HG02763 (cell line): ENCODE results near the gene SECISBP2L.
"Not testable (repeated sequence)": the region's sequence is repeated elsewhere in the genome, so short reads cannot be mapped to it uniquely, and the experiment has no call there.

Experiments used
- ATAC-seq: cut with Tn5 transposase; IDR thresholded peaks from one replicate; pipeline ENCODE4 v1.9.1; 2021; ENCODE audit warnings: mild to moderate bottlenecking, moderate library complexity; ENCODE audit not compliant: unreplicated experiment

SECISBP2L gene

DNA sequence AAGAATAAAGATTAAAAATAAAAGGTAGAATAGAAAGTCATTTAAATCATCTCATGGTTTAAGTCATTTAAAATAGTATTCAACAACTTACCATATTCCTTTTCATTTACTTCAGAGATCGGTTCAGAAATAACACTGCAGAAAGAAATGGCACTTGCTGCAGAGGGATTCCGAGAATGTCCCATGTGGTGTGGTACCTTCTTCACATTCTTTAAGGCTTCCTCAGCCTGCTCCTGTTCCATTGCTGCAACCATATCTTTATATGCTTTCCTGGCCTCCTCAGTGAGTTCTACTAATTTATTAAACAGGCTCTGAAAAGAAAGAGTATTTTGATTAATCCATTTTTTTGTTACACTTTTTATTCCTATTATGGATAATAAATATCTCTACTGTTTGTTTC lies 50.0 kb downstream of the SECISBP2L start:
- ATAC-seq: no peak

DNA sequence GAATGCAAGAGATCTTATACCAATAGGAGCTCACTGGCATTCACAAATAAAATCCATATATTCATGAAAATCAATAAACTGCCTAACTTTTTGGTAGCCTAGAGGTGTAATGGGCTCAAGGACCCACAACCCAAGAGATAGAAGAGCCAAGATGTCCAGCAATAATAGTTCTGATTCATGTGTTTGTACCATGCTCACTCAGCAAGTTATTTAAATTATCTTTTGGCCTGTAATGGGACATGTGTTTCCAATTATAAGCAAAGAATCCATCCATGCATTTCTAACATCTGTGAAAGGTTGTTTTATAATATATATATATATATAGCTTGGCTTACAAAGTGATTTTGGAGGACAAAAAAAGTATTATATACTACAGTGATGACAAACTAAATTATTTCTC lies 52.9 kb downstream of the SECISBP2L start:
- no peak for ATAC-seq

DNA sequence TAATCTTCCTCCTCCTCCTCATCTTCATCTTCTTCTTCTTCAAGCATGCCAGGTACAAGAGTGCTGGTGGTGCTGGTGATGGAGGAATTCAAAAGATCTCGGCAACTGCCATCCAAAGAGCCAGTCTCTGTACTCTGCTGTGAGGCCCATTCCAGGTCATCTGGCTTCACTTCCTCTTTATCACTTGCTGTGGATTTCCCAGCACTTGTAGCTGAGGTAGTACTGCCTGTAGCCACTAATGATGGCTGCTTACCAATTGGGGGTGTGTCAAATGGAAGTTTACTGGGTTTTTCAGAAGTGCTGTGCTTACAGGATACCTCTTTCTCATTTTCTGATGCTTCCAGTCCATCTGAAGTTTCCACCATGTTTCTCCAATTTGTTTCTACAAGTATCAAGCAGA lies 53.7 kb downstream of the SECISBP2L start:
- peak; percentile 78 for ATAC-seq

DNA sequence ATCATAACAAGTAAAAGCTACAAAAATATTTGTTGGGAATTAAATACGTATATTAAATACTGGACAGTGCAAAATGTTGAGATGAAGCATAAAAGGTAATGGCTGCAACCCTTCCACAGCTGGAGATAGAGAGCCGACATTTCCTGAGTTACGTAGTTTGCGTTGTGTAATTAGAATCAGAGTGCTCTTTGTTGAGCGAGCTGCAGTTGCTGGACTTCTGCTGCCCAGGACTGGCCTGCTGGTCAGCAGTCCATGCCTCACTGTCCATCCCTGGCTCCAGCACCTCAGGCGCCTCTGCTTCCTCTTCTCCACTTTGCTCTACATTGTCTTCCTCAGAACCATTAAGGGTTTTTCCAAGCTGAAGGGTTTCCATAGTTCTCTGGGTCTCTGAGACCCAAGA lies 54.1 kb downstream of the SECISBP2L start:
- ATAC-seq: no peak

DNA sequence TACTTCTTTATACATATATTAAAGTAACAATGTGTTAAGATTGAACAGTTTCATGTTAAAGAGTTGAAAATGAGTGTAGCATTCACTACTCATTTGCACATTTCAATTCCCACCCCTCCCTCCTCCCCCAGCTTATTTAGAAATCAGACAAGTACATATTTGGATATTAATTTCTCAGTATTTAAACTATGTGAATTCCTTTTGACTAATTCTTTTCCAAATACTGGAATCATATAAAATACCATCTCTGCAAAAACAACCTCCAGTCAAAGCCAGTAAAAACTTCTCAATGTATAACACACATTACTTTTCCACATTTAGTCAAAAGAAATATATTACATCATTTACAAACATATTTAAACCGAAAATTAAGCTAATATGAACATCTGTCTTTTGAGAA lies 57.1 kb downstream of the SECISBP2L start:
- no peak for ATAC-seq

- no peak for ATAC-seq
These were observed 59.1 kb downstream of the SECISBP2L start for GRCh38 chr15:48987142-48987541.

DNA sequence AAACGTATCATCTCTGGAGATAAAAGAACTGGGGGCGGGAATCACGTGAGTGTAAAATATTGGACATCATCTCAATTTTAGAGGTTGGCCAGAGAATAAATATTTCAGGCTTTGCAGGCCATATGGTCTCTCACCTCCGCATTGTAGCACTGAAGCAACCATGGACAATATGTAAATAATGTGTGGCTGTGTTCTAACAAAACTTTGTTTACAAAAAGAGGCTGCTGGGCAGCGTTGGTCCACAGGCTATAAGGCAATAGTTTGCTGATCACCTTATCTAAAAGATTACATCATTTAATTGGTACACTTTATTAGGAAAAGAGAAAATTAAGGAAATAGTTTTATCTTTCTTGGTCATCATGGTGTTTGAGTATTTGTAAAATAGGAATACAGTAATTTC lies 60.0 kb downstream of the SECISBP2L start:
- ATAC-seq: no peak

DNA sequence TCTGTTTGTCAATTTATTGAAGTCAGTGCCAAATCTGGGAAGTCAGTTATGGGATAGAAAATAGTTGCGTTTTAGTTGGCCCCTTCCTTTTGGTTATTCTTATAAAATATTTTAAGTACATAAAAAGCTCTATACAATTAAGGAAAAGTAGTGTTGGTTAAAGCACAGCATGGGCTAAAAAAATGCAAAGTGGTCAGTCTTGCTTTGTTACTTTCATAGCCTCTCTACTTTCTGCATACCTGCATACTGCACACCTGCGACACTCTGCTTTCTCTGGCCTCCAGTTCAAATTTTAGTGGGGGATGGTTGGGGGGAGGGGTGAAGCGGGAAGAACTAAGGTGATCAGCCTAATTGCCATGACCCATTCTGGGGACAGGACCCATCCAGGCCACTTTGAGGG lies 60.7 kb downstream of the SECISBP2L start:
- ATAC-seq: no peak

DNA sequence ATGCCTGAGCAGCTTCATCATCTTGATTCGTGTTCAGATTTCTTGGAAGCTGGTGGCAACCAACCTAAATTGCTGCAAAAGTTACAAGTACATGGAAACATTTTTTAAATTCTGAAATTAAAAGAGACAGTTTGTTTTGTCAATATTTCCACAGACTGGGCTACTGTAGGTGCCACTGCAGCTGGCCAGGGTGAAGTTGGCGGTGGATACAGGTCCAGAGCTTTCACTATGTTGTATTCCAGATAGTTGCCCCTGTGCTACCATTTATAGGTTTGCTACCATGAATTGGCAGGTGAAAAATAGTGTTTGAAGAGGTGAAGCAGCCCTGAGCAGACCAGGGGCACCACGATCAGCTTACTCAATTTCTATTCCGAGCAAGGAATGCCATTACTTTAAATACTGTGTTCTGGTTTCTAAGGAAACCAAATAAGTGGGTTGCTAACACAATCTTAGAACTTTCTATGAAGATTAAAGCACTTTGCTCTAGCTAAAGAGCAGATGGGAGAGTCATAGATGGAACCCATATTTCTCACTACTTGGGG lies 61.4 kb downstream of the SECISBP2L start:
- ATAC-seq: no peak

DNA sequence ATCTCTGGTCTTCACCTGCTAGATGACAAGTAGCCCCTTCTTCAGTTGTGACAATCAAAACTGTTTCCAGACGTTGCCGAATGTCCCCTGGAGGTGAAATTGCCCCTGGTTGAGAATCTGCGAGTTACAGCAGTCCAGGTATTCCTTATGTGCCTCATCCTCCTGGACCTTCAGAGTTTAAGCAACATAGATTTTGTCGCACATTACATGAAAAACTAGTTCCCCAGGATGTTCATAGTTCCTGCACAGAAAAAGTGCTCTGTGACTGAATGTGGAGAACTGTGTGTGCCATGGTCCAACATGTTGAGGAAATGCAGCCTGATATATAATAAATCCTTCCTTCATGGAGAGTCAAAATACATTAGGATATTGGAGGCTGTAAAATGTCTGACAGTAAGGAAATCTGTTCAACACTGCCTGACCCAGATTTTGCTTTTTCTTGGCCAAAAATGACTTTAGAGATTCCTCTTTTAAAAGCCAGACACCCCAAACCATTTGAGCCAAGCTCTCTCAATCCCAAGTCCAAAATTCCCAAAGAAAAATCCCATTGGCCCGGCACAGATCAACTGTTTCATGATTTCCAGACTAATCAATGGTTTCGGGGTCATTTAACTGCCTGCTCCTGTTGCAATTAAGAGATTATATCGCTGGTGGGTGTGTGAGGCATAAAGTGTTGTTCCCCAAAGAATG lies 62.1 kb downstream of the SECISBP2L start:
- ATAC-seq: no peak

DNA sequence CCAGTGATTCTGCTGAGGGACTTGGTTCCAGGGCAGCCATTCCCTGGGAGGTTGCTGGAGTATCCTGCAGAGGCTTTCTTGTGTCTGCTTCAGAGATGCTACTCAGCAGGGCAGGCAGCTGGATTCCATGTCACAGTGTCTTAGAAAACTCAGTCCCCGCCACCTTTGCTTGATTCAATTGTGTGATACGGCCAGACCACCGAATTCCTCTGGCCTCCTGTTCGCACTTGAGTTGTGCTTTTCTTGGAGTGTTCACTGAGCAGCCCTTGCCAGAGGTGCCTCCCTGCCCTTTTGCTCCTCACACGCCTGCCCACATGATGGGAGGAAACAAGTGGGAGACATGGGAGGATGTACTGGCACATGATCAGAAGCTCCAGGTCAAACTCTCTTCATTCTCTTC lies 62.9 kb downstream of the SECISBP2L start:
- ATAC-seq: no peak

DNA sequence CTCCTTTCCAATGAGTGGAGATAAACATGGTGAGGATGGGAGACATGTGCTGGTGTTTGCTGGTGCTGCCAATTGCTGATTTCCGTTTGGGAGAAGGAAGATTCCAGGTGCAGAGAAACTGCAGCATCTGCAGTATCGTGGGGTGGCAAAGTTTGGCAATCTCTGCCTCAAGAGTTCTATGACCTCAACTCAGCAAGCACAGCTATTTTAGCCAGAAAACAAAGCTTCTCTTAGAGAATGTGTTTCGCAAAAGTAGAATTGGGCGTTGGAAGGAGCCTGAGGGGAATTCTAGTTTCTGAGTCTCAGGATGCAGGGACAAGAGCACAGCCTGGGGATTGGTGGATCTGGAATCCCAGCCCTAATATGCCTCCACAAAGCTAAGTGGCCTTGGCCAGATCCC lies 64.3 kb downstream of the SECISBP2L start:
- ATAC-seq: no peak

DNA sequence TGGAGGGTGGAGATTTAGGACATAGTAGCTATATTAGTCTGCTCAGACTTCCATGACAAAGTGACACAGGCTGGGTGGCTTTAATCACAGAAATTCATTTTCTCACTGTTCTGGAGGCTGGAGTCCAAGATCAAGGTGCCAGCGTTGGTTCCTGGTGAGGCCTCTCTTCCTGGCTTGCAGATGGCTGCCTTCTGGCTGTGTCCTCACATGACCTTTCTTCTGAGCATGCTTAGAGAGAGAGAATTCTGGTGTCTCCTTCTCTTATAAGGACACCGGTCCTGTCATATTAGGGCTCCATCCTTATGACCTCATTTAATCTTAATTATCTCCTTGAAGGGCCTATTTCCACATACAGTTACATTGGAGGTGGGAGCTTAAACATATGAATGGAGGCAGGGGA lies 67.6 kb downstream of the SECISBP2L start:
- no peak for ATAC-seq

DNA sequence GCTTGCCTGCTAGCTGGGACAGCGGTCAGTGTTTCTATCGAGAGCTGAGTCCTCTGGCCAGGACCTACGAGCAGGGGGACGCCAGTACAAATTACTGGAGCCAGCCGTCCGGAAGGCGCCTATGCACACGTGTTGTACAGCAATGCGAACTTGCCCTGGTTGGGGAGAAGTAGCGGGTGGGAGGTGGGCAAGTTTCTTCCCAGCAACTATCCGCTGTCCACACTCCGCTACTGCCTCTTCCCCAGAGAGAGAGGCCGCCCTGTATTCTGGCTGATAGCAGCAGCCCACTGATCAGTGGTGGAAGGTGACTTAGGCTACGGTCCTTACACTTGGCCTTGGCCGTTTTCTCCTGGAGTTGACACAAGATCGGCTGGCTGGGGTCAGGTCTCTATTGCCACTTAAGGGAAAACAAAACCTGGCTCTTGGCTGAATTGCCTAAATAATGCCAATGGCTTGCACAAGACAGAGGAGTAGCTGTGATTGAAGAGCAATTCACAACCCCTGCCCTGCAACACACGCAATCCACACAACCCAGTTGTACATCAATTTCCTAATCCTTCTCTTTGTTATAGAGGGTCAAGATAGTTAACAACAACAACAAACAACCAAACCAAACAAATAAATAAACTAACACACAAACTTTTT lies 69.7 kb downstream of the SECISBP2L start:
- ATAC-seq: no peak

- peak; percentile 93 for ATAC-seq
These were observed 70.5 kb downstream of the SECISBP2L start for GRCh38 chr15:48975472-48976419.

DNA sequence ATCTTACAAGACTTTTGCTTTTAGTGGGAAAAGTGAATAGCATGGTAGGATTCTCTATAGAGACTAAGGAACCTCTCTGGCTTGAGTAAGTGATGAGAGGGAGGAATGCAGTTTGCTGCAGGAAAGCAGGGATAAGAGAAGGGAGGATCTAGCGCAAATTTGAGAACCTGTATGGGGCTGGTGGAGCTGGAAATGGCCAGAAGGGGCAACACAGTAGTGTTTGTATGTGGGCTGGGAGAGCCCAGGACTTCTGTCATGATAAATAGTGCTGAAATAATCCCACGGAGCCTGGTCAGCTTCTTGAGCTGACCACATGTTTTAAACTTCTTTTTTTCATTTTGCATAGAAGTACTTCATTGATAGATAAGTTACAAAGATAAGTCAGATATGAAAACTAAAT lies 71.4 kb downstream of the SECISBP2L start:
- no peak for ATAC-seq

- ATAC-seq: no peak
These were observed 73.3 kb downstream of the SECISBP2L start for GRCh38 chr15:48972750-48973503.

DNA sequence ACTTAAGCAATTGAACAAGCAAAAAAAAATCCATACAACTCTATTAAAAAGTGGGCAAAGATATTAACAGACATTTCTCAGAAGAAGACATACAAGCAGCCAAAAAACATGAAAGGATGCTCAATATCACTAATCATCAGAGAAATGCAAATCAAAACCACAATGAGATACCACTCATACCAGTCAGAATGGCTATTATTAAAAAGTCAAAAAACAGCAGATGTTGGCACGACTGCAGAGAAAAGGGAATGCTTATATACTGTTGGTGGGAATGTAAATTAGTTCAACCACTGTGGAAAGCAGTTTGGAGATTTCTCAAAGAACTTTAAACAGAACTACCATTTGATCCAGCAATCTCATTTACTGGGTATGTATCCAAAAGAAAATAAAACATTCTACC lies 75.3 kb downstream of the SECISBP2L start:
- ATAC-seq: not testable (repeated sequence)

GRCh38 chr15:48968066-48968465 lies 78.2 kb downstream of the SECISBP2L start:
- no peak for ATAC-seq

GRCh38 chr15:48967336-48967735 lies 78.9 kb downstream of the SECISBP2L start:
- no peak for ATAC-seq
